Fibroblast of skin of left biceps (primary cell): ENCODE results near the gene HIVEP3.

Experiments
- DNase-seq, 2 experiments: peaks; one replicate each; pipeline ENCODE4 v3.0.0-alpha.2; 2013; ENCODE audit warnings: low read depth in 2 of 2

HIVEP3 gene

DNA sequence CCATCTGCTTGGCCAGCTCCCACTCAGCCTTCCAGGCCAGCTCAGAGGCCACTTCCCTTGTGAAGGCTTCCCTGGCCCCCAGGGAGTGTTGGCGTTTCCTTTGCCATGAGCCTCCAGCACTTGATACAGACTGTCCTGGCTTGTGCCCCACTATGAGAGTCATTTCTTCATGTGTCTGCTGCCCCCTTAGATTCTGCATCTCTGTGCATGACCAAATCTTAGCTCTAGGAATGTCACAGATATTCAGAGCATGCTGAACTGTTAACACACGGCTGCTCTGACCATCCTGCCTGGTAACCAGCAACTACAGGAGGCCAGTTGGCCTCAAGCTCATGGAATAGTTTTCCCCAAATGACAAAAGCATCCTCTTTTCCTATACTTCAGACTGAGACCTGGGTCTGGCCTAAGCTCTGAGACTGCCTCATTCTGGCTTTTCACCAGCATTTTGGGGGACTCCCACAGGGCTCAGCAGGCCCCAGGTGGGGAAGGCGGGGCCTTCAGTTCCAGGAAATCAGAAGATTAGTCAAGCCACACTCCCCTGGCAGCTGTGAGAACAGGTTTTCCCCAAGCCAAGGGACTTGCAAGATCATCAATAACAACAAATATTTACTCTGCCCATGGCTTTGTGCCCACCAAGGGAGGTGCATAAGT, 251.6 kb downstream of the HIVEP3 start:
- DNase-seq: no peak

DNA sequence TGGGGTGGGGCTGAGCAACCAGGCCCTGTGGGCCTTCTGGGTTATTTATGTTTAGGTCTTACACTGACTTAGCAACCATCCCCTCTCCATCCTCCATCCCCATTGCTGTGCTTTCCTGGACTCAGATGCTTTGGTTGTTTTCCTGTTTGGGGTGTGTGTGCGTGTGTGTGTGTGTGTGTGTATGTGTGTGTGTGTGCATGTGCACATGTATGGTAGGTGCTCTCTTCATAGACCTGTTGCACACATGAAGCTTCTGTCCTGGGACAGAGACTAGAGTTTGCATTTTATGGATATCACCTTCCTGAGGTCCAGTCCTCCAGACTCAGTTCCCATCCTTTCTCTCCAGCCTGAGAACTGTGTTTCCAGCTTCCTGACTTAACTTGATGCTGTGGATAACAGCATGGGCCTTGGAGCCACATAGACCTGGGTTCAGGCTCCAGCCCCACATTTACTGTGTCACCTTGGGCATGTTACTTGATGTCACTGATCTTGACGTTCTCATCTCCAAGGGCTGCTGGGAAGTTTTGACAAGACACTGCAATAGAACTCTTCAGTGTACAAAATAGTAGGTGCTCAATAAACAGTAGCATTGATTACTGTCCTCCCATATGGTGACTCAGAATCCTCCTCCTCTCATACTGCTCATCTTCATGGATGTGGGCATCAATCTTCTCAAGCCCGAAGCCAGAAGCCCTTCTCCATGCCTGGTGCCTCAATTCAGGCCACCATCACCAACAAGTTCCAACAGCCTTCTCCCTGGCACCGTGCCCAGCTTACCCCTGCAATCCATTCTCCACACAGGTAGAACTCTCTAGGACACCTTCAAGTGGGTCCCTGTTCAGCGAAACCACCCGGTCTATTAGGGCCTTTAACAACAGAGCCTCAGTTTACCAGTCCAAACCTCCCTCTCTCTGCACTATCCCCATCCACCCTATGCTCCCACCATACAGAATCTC, 252.5 kb downstream of the HIVEP3 start:
- DNase-seq: no peak

DNA sequence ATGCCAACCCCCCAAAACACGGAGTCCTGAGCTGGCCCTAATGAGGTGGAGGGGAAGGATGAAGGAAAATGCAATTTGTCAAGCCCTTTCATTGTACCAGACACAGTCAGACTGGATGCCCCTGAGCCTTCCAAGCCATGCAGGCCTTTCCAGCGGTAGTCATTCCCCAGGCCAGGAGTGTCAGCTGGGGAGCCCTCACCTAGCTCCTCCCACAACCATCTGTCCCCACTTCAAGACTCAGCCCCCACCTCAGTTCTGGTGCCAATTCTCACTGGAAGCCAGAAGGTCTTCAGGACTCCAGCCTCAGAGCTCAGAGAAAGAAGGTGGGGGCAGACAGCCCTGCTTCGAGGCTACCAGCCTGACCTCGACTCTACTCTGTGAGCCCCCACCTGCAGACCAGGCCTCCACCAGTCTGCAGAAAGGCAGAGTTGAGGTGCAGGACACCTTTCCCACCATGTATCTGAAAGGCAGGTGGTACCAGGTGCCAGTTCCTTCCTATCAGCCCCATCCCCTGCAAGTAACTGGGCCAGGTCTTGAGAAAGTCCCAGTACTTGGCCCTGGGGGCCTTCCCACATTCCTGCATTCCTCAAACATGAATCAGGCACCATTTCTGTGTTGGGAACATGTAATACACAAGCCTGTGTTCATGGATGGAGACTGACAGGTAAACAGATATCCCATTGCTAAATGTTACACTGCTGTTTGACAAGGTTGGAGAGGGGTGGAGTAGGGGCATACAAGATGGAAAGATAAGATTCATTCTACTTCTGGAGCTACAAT, 253.7 kb downstream of the HIVEP3 start:
- peak in 1 of 2 experiments; percentile 62 for DNase-seq

DNA sequence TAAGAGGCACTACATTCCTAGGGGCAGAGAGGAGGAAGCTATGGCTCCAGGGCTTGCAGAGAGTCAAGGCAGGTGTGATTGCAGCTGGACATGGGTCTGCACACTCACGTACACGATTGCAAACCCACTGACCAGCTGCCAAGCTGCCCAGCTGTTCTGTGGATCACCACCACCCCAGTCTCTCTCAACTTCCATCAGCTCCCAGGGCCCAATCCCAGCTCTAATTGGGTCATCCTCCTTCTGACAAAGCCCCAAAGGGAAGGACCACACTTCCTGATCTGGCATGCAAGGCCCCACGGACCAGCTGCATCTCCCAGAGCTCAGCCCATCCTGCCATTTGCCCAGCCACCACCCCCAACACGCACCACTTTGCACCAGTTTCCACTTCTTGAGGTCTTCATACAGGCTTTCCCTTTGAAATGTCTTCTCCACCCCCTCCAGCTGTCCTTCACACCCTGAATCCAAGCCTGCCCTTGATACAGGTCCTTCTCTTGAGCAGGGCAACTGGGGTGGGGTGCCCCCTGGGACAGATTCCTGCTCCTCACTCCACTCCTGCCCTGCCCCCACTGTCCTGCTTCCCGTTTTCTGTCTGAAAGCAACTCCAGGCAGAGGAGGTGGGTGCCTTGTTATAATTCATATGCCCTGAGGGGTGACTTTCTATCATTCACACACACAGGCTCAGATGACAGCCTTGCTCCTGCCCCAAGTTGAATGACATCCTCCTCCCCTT, 254.9 kb downstream of the HIVEP3 start:
- no peak for DNase-seq

DNA sequence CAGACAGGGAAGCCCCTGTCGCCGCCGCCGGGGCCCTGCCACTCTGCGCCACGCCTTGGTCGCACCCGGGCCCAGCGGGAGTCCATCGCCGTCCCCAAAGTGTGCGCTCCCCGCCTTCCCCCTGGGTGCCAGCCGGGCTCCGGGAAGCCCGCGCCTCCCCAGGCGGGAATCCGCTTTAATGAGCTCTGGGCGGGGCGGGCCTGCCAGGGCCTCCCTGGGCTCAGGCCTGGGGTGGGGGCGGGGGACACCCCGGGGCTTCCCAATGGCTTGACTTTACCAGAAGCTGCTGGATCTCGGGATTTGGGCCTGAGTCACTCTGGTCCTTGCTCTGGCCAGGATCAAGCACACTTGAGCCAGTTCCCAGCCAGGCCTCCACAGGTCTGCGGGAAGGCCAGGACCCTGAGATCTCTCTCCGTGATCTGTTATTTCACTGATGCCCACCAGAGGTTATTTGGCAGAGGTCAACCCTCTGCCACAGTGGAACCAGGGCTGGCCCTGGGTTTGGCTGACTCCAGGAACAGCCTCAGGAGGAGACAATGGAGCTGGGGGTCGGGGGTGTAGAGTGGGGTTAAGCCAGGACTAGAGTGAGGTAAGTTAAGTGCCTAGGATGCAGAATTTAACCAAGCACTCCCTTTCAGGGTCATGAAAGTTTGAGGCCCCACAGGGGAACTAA, 255.8 kb downstream of the HIVEP3 start:
- DNase-seq: no peak

DNA sequence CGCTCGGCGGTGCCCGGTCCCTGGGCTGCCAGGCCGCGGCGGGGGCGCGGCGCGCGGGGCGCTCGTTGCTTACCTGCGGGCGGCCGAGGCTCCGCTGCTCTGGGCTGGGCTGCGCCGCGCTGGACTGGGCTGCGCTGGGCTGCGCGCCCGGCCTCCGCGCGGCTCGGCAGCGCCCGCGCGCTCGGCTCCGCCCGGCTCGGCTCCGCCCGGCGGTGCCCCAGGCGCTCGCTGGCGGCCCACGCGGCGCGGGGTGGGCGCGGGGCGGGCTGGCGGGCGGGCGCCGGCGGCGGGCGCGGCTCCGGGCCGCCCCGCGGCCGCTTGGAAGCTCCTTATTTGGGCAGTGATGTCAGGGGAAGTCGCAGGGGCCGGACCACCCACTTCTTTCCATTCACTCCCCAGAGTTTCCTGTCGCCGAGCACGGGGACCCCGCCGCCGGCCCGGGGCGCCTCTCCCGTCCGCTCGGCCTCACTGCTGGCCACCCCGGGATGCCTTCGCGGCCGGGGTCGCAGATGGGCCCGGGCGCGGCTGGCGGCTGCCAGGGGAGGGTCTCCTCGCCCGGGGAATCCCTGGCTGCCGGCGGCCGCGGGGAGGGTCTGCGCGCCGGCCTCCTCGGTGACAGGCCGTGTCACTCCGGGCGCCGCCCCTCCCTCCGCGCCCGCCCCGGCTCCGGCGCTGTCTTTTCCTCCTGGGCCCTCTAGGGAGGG, 256.5 kb downstream of the HIVEP3 start:
- DNase-seq: peak in 1 of 2 experiments; percentile 59

DNA sequence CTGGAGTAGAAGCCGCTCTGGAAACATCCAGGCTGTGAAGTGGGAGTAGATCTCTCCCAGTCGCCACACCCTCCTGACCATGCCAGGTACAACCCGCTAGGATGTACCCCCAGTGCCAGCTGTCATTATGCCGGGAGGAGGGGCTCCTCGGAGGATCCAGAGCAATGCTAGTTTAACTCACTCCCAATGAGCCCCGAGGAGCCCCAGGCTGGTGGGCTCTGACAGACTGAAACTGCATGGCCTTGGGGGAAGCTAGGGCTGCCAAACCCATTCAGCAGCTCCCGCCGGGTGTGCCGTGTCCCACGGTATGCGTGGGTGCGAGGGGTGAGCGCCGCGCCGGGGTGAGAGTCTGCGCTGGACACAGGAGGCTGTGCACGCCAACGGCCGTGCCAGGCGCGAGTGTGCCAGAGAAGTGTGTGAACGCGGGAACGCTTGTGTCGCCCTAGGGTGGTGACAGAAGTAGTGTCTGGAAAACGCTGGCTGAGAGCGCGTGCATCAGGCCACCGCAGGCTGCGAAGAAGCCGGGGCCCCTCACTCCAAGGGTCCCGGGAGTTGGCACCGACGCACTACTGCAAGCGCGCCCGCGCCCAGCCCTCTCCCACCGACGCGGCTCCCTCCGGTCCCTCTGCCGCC, 257.2 kb downstream of the HIVEP3 start:
- DNase-seq: no peak

DNA sequence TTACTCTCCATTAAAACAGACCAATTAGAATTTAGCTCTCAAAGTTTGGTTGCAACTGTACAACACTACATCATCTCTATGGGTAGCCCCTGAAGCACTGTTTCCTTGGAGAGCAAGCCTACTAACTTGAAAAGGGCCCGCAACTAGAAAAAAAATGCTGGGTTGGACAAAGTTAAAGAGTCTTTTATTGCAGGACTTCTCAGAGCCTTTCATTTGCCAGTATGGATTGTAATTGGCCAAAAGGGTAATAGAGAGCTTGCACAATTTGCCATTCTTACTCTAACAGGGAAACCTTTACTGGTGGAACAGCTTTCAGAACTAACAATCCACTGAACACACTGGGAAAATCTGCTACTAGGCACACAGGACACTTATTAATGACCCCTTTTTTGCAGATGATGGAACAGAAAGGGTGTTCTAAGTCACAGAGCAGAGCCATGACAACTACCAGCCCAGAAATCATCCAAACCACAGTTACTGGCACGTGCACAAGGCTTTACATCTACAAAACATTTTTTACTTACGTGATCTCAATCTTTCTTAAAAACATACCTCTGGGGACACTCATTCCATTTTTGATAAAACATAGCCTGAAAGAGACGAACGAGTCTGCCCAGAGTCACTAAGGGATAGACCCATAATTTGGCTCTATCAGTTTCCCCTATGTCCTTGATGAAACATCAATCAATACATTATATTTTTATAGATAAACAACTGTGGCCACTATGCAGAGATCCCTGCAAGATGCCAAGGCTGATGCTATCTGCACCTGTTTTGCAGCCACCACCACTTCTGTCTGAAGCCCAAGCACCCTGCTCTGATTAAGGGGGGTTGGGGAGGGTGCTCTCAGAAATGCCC, 257.9 kb downstream of the HIVEP3 start:
- DNase-seq: no peak

DNA sequence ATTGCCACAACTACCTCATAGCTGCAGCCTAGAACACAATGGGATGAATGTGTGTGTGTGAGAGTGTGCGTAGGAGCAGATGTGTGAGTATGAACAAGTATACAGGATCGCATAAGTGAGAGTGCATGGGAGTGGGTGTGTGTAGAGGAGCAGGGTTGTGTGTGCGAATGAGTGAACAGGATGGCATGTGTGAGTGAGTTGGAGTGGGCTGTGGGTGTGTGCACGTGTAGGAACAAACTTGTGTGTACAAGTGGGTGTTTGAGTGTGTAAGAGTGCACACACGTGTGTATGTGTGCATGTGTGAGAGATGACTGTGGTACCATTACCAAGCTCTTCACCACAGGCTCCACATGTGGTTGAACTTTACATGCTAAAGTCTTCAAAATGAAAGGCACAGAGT, 258.8 kb downstream of the HIVEP3 start:
- DNase-seq: no peak

DNA sequence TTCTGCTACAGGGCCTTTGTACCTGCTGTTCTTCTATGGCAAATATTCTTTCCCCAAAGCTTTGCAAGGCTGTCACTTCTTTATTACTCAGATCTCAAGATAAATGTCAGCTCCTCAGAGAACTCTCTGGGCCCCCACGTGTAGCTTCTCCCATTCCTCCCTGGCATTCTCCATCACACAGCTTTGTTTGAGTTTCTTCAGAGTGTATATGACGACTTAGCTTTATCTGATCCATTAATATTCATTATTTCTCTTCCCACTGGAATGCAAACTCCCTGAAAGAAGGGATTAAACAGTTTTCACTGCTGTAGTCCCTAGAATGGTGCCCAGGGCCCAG, 259.6 kb downstream of the HIVEP3 start:
- DNase-seq: no peak

DNA sequence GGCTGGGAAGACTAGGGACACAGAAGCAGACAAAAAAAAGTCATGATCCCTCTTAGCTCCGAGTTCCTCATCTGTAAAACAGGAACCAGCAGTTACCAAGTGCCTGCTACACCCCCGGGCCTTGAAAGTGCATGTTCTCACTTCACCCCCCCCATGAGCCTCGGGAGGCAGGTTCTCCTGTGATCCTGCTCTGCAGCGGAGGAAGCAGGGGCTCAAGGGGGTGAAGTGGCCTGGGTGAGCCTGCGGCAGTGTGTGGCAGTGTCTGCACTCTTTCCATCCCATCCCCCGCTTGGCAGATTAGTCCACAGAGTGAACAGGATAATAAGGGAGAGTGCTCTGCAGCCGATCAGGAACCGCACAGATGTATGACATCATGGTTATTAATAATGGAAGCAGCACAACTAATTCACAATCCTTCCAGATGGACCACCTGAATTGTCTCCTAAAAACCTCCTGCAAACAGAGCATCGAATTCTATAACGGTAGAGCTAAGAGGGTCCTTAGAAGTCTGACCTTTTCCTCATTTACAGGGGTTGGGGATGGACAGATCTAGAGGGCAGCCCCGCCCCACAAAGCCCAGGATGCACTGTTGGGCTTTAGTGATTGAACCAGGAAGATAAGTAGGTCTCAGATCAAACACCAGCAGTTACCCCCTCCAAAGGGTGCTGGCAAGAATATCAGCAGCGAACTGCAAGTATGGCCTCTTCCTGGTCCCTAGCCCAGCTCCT, 260.1 kb downstream of the HIVEP3 start:
- DNase-seq: no peak

DNA sequence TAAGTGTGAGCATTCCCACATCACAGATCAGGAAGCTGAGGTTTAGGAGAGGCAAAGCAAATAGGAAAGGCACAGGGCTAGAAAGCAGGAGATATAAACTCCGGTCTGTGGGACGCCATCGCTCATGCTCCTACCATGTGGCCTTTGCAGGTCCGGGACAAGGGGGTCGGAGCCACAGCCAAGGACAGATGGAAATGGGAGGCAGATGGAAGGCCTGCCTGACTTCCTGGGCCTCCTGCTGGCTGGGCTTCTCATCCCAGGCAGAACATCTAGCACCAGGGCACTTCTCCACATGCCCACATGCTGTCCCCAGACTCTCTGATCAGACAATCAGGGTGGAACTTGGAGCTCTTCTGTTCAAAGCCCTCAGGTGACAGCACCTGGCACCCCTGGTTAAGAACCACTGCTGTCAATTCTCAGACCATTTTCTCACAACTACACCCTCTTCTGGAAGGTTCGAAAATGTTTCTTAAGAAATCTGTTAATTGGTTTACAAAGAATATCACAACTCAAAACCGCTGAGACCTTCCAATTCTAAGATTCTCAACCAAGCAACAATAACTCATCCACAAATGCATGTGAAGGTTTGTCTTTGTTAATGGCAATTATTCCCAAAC, 260.9 kb downstream of the HIVEP3 start:
- no peak for DNase-seq

DNA sequence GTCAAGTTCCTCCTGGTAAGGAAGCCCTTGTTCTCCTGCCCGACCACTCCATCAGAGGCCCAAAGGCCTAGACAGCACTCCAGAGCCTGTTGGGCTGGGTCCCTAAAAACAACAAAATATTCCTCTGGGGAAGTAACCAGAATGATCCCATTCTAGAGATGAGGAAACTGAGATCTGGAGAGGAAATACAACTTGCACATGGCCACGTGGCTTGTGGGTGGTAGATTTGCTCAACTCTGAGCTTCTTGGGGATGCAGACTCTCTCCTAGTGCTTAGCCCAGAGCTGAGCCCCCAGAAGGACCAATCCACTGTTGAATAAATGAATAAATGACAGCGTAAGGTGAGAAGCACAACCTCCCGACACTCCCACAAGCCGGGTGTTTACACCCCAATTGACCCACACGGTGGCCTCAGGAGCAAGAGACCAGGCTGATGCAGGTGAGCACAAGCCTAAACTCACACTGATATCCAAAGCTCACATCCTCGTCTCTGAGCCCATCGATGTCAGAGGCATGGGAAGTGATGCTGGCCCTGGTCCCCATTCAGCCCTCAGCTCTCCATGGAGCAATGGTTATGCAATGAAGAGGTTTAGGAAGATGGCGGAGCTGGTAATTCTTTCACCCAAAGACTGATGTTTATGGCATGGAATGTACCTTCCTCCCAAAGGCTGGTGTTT, 261.8 kb downstream of the HIVEP3 start:
- DNase-seq: no peak

DNA sequence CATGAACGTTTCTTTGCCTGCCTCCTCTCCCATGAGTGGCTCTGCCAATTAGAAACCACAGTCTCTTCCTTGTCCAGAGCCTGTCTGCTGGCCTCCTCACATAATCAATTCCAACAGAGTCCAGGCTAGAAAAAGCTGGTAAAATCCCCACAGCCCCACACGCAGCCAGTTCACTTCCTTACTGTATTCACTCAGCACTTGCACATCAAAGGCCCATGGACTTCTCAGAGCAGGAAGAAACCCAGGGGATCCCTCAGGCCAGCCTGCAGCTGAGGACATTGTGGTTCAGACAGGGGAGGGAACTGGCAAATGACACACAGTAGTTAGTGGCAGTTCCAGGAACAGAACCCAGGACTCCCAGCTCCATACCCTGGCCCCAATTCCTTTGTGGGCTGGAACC, 262.7 kb downstream of the HIVEP3 start:
- no peak for DNase-seq

DNA sequence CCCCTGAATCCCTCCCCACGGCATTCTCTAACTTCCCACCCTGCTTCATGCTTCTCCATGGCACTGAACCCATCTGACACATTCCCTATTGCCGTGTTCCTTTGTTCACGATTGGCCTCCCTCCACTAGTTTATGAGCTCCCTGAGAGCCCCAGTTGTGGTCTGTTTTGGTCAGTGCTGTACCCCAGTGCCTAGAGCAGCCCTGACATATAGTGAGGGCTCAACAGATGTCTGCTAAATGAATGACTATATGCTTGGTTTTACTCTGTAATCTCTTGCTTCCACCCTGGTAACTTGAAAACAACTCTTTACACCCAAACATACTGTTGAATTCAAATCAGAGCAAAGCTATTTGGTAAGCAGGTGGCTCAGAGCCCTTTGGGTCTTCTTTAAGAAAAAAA, 263.1 kb downstream of the HIVEP3 start:
- DNase-seq: no peak

DNA sequence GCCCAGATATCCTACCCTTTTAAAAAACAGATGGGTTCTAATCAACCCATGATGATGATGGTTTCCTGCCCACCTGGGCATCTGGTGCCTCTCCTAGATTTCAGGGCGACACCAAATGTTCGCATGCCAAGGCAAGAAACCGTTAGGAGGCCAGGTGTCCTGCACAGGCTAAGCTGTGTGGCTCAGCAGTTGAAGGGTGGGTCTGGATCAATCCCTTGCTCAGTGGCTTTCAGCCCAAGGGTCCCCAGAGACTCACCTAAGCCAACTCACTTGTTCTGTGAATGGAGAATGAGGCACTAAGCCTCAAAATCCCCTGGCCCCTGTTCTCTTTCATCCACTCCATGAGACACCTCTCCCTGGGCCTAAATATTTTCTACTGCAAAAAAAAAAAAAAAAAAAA, 265.1 kb downstream of the HIVEP3 start:
- no peak for DNase-seq
